GM12872 (cell line): Measurements from ENCODE around the gene MPST.

Source experiments
- TF ChIP-seq, protein P1 (sequence below): IDR thresholded peaks from 3 replicates; pipeline ENCODE4 v1.5.1; 2011; ENCODE audit warnings: low read depth, mild to moderate bottlenecking, low read length, moderate library complexity; ENCODE audit not compliant: insufficient read depth

MPST gene

GRCh38 chr22:37020192-37020479 lies 594 bp downstream of the MPST start:
- TF ChIP-seq, protein P1, sequence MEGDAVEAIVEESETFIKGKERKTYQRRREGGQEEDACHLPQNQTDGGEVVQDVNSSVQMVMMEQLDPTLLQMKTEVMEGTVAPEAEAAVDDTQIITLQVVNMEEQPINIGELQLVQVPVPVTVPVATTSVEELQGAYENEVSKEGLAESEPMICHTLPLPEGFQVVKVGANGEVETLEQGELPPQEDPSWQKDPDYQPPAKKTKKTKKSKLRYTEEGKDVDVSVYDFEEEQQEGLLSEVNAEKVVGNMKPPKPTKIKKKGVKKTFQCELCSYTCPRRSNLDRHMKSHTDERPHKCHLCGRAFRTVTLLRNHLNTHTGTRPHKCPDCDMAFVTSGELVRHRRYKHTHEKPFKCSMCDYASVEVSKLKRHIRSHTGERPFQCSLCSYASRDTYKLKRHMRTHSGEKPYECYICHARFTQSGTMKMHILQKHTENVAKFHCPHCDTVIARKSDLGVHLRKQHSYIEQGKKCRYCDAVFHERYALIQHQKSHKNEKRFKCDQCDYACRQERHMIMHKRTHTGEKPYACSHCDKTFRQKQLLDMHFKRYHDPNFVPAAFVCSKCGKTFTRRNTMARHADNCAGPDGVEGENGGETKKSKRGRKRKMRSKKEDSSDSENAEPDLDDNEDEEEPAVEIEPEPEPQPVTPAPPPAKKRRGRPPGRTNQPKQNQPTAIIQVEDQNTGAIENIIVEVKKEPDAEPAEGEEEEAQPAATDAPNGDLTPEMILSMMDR, result no peak

DNA sequence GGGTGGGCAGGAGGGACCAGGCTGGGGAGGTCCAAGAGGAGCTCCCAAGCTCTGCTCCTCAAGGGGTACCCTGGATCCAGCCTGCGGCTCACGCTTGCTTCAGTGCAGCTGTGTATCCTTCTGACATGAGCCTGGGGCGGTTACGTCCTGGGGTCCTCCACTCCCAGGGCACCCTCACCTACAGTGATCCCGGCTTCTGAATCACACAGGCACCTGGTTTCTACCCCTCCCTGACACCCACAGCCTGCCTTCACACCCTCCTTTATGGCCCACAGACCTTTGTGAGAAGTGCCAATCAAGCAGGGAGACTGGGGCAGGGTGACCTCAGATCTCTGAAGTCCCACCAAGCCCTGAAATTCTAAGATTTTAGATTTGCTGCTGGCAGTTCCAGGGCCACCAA lies 1.5 kb downstream of the MPST start:
- TF ChIP-seq, protein P1, result no peak

GRCh38 chr22:37021710-37022482 lies 2.4 kb downstream of the MPST start:
- TF ChIP-seq, protein P1, result peak; percentile 96

DNA sequence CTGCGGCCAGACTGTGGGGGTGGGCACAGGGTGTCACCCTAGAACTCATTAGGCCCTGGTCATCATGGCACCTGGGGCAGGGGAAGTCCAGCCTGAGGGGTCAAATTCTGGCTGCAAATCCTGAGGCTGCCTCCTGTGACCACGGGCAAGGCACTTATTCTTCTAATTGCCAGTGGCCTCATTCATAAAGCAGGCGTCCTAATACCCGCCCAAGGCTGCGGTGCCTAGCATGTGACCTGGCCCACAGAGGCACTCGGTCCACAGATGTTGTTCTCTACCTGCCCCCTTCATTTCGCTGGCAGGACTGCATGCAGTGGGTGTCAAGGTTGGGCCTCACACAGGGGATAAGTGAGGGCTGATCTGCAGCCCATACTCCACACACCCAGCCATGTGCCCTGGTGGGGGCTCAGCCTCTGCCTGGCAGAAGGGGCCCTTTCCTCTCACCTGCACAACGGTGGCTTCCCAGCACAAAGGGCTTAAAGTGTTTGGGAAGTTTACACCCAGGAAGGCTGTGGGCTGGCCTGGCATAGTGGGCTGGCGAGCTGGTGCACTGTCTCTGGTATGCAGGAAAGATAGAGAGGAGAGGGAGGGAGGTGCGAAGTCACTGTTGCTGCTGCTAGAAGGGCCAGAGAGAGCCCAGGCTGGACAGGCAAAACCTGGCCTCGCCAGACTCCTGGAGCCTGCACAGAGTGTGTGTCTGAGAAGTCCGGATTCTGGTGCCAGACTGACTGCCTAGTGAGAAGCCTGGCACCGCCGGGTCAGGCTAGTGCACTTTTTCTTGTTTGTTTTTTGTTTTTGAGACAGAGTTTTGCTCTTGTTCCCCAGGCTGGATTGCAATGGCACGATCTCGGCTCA lies 3.2 kb downstream of the MPST start:
- TF ChIP-seq, protein P1, result no peak

- TF ChIP-seq, protein P1, result no peak
Observed at GRCh38 chr22:37023743-37024338, 4.3 kb downstream of the MPST start.

DNA sequence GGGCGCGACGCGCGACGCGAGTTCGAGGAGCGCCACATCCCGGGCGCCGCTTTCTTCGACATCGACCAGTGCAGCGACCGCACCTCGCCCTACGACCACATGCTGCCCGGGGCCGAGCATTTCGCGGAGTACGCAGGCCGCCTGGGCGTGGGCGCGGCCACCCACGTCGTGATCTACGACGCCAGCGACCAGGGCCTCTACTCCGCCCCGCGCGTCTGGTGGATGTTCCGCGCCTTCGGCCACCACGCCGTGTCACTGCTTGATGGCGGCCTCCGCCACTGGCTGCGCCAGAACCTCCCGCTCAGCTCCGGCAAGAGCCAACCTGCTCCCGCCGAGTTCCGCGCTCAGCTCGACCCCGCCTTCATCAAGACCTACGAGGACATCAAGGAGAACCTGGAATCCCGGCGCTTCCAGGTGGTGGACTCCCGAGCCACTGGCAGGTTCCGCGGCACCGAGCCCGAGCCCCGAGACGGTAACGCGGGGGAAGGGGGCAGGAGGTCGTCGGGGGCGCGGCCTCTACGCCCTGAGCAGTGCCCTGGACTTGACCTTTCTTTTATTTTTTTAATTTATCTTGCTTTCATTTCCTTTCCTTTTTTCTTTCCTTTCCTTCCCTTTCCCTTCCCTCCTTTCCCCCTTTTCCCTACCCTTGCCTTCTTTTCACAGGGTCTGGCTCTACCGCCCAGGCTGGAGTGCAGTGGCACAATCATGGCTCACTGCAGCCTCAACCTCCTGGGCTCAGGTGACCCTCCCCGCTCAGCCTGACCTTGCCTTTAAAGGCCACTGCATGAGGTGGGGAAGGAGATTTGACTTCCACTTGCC lies 5.0 kb downstream of the MPST start:
- TF ChIP-seq, protein P1, result no peak
